Testis (tissue), 3 donors: ENCODE results near the gene NAA38. TPM values are rescaled to one million over a fixed set of nuclear protein-coding genes. Genes with fewer than 3 reads are reported as not detected.
A peak's percentile ranks its signal among the peaks of the same experiment; 100 is the strongest.

Experiments
- DNase-seq: peaks from one replicate; pipeline ENCODE4 v3.0.0-alpha.2; 2019
- H3K27ac ChIP-seq, 2 donors: fragments of 200-600 bp; sonication (generic); one replicate each; pipeline ENCODE4 v1.5.1; 2019
- H3K27me3 ChIP-seq: fragments of 200-600 bp; sonication (generic); one replicate; pipeline ENCODE4 v1.5.1; 2019
- H3K36me3 ChIP-seq: fragments of 200-600 bp; sonication (generic); one replicate; pipeline ENCODE4 v1.5.1; 2017; ENCODE audit warnings: low read depth; ENCODE audit errors: missing control alignments
- H3K4me1 ChIP-seq: fragments of 200-600 bp; sonication (generic); one replicate; pipeline ENCODE4 v1.5.1; 2019
- H3K4me3 ChIP-seq, 2 donors: fragments of 200-600 bp; sonication (generic); one replicate each; pipeline ENCODE4 v1.5.1; 2017 to 2019
- H3K9me3 ChIP-seq: fragments of 200-600 bp; sonication (generic); one replicate; pipeline ENCODE4 v1.5.1; 2017
- CTCF ChIP-seq, 3 experiments: fragments of 450-650 bp in 2 of 3; fragments of 200-600 bp in 1 of 3; sonication (generic) in 1 of 3; IDR thresholded peaks; one replicate each; pipeline ENCODE4 v1.5.1; 2016 to 2019; ENCODE audit warnings: antibody characterized with exemption in 3 of 3, mild to moderate bottlenecking in 2 of 3, moderate library complexity in 1 of 3
- POLR2A ChIP-seq: fragments of 450-650 bp; IDR thresholded peaks from one replicate; pipeline ENCODE4 v1.6.1; 2017; ENCODE audit warnings: antibody characterized with exemption, mild to moderate bottlenecking, moderate library complexity
- WGBS, 2 donors: methylation state at CpG; one replicate each; pipeline ENCODE4 v1.1.5; 2018; 5-methylcytosine and 5-hydroxymethylcytosine counted together
- intact Hi-C: fragments of 100-400 bp; cut with DNase I; formaldehyde crosslinking; loops from one replicate; pipeline ENCODE4 v1.15.1; 2023; ENCODE audit warnings: low total_unique reads
- polyA plus RNA-seq: library from polyadenylated mRNA; stranded (reverse); fragments of 350-450 nt; fragmentation: Illumina TruSeq; extraction: RNeasy Lipid Tissue Mini Kit (QIAGEN cat#74804); gene quantifications from one replicate; pipeline ENCODE4 v1.2.3, GENCODE V29; 2014; ENCODE audit warnings: low read depth, low replicate concordance; ENCODE audit not compliant: insufficient read depth
- total RNA-seq, 2 donors: library from RNA; depleted of rRNA; stranded (reverse); fragments of >200 nt; gene quantifications; one replicate each; pipeline ENCODE4 v1.2.3, GENCODE V29; 2016

The NAA38 gene
- total and polyA plus RNA-seq, 3 donors from 2014 or later, result 72.3 to 102 (median 83.1) TPM

- H3K4me1 ChIP-seq, result peaks cover 11% of the 10 kb centered on the region
- intact Hi-C loops, result no loop called here
- H3K9me3 ChIP-seq, result no peaks in the 10 kb centered on the region
- H3K27ac ChIP-seq, result no peak overlapping the region
- WGBS, 2 donors, result 69 to 74% methylated on average over 13 to 17 of the region's 17 CpGs
- TF ChIP-seq POLR2A (no peak), CTCF (IDR thresholded peaks at IDR 0.05) (no peak)
- DNase-seq, result no peak
- H3K4me3 ChIP-seq, result no peak overlapping the region
- H3K27me3 ChIP-seq, result no peaks in the 10 kb centered on the region
- H3K36me3 ChIP-seq, result no peaks in the 10 kb centered on the region
These were observed 6.5 kb downstream of the NAA38 start for GRCh38 chr17:7850701-7851437.

DNA sequence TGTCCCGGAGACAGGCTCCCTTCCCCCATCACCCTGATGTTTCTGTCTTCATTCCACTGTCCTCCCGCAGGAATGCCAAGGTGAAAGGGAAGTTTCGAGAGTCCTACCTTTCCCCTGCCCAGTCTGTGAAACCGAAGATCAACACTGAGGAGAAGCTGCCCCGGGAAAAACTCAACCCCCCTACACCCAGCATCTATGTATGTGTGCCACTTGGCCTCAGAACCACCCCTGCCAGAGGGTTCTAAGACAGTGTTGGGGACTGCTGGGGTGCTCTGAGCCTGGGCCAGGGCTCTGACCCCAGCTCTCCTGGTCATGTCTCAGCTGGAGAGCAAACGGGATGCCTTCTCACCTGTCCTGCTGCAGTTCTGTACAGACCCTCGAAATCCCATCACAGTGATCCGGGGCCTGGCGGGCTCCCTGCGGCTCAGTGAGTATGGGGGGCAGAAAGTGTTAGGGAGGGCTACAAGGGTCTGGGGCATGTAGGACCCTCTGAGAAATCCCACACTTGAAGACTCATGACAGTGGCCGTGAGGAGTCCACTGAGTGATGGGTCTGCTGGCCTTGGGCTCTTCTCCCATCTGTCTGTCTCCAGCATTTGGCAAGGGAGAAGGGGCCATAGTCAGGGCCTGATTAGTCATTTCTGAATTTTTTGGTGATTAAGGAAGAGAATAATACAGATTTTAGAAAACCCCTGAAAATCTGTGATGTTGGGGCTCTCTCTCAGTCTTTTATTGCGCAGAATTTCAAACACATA lies 7.4 kb downstream of the NAA38 start:
- H3K36me3 ChIP-seq, result no peaks in the 10 kb centered on the region
- no peak overlapping the region for H3K4me3 ChIP-seq
- H3K4me1 ChIP-seq, result peaks cover 10% of the 10 kb centered on the region
- H3K27me3 ChIP-seq, result no peaks in the 10 kb centered on the region
- no peak for TF ChIP-seq CTCF (IDR thresholded peaks at IDR 0.05)
- no peak for TF ChIP-seq POLR2A
- no peaks in the 10 kb centered on the region for H3K9me3 ChIP-seq
- 85 to 88% methylated on average over 7 to 12 of the region's 12 CpGs for WGBS, 2 donors
- intact Hi-C loops, result no loop called here
- peak overlapping the region in 1 of 2 donors; percentile 6 for H3K27ac ChIP-seq
- no peak for DNase-seq

DNA sequence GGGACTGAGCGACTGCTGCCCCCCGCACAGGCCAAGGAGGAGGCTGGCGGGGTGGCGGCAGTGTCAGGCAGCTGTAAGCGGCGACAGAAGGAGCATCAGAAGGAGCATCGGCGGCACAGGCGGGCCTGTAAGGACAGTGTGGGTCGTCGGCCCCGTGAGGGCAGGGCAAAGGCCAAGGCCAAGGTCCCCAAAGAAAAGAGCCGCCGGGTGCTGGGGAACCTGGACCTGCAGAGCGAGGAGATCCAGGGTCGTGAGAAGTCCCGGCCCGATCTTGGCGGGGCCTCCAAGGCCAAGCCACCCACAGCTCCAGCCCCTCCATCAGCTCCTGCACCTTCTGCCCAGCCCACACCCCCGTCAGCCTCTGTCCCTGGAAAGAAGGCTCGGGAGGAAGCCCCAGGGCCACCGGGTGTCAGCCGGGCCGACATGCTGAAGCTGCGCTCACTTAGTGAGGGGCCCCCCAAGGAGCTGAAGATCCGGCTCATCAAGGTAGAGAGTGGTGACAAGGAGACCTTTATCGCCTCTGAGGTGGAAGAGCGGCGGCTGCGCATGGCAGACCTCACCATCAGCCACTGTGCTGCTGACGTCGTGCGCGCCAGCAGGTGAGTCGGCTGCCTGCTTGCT lies 8.1 kb downstream of the NAA38 start:
- Histone ChIP-seq H3K27ac (peak overlapping the region in 1 of 2 donors; percentile 6), H3K4me1 (peaks cover 10% of the 10 kb centered on the region), H3K36me3 (no peaks in the 10 kb centered on the region), H3K9me3 (no peaks in the 10 kb centered on the region), H3K27me3 (no peaks in the 10 kb centered on the region), H3K4me3 (no peak overlapping the region)
- DNase-seq, result no peak
- WGBS, 2 donors, result 82 to 83% methylated on average over 23 to 32 of the region's 35 CpGs
- TF ChIP-seq POLR2A (no peak), CTCF (IDR thresholded peaks at IDR 0.05) (no peak)
- intact Hi-C loops, result no loop called here

DNA sequence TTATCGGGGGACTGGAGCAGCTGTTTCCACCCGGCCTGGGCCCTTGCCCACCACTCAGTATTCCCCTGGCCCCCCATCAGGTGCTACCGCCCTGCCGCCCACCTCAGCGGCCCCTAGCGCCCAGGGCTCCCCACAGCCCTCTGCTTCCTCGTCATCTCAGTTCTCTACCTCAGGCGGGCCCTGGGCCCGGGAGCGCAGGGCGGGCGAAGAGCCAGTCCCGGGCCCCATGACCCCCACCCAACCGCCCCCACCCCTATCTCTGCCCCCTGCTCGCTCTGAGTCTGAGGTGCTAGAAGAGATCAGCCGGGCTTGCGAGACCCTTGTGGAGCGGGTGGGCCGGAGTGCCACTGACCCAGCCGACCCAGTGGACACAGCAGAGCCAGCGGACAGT lies 8.6 kb downstream of the NAA38 start:
- 92% methylated on average over 2 to 21 of the region's 21 CpGs for WGBS, 2 donors
- Histone ChIP-seq H3K27me3 (no peaks in the 10 kb centered on the region), H3K36me3 (no peaks in the 10 kb centered on the region), H3K4me3 (no peak overlapping the region), H3K4me1 (peaks cover 10% of the 10 kb centered on the region), H3K27ac (no peak overlapping the region), H3K9me3 (no peaks in the 10 kb centered on the region)
- TF ChIP-seq CTCF (IDR thresholded peaks at IDR 0.05), result no peak
- no peak for TF ChIP-seq POLR2A
- intact Hi-C loops, result no loop called here
- no peak for DNase-seq
